SH-SY5Y (cell line): Measurements from ENCODE around the gene UBAP1L.

Source experiments
- GATA2 ChIP-seq: IDR thresholded peaks from 2 replicates; pipeline ENCODE4 v1.6.1; 2011; ENCODE audit warnings: mild to moderate bottlenecking, low read depth, low read length
- GATA3 ChIP-seq: IDR thresholded peaks from 2 replicates; pipeline ENCODE4 v1.6.1; 2011; ENCODE audit warnings: low read depth, mild to moderate bottlenecking, low read length, moderate library complexity

GRCh38 chr15:65083262-65083701 lies 31.7 kb downstream of the UBAP1L start:
- TF ChIP-seq GATA3 (no peak), GATA2 (no peak)
